Stimulated activated CD8-positive, alpha-beta memory T cell treated with anti-CD3 and anti-CD28 coated beads, Interleukin-2, amount 100 ng/mL, for 48 hours (primary cell): ENCODE data around the gene CIT.
"Not testable (repeated sequence)": the region's sequence is repeated elsewhere in the genome, so short reads cannot be mapped to it uniquely, and the experiment has no call there.

Source experiments
- DNase-seq, 2 donors: peaks; one replicate each; pipeline ENCODE4 v3.0.0-alpha.2; 2020; ENCODE audit warnings: low read depth in 2 of 2

The CIT gene, protein sequence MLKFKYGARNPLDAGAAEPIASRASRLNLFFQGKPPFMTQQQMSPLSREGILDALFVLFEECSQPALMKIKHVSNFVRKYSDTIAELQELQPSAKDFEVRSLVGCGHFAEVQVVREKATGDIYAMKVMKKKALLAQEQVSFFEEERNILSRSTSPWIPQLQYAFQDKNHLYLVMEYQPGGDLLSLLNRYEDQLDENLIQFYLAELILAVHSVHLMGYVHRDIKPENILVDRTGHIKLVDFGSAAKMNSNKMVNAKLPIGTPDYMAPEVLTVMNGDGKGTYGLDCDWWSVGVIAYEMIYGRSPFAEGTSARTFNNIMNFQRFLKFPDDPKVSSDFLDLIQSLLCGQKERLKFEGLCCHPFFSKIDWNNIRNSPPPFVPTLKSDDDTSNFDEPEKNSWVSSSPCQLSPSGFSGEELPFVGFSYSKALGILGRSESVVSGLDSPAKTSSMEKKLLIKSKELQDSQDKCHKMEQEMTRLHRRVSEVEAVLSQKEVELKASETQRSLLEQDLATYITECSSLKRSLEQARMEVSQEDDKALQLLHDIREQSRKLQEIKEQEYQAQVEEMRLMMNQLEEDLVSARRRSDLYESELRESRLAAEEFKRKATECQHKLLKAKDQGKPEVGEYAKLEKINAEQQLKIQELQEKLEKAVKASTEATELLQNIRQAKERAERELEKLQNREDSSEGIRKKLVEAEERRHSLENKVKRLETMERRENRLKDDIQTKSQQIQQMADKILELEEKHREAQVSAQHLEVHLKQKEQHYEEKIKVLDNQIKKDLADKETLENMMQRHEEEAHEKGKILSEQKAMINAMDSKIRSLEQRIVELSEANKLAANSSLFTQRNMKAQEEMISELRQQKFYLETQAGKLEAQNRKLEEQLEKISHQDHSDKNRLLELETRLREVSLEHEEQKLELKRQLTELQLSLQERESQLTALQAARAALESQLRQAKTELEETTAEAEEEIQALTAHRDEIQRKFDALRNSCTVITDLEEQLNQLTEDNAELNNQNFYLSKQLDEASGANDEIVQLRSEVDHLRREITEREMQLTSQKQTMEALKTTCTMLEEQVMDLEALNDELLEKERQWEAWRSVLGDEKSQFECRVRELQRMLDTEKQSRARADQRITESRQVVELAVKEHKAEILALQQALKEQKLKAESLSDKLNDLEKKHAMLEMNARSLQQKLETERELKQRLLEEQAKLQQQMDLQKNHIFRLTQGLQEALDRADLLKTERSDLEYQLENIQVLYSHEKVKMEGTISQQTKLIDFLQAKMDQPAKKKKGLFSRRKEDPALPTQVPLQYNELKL (N-terminal part only)

GRCh38 chr12:119876761-119877638, at the start of gene CIT:
Gene CIT, minus strand, starts transcription at chr12:119877320. Its CDS starts 1,152 bp downstream, at chr12:119876168.
- DNase-seq = peak; percentile 73 to 83

GRCh38 chr12:119925269-119925668, 48.1 kb upstream of the CIT start:
- no peak for DNase-seq

DNA sequence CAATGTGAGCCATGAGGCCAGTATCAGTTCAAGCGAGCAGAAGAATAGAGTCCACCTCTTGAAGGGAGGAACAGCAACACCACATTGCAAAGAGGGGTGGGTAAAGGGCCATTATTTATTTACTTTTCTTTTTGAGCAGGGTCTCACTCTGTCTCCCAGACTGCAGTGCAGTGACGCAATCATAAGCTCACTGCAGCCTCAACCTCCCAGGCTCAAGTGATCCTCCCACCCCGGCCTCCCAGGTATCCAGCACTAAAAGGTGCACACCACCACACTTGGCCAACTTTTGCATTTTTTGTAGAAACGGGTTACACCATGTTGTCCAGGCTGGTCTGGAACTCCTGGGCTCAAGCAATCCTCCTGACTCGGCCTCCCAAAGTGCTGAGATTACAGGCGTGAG, 42.9 kb upstream of the CIT start:
- no peak for DNase-seq

- DNase-seq = no peak
Measured at GRCh38 chr12:119915894-119916510, 38.9 kb upstream of the CIT start.

- DNase-seq = no peak
Measured at GRCh38 chr12:119914666-119915065, 37.5 kb upstream of the CIT start.

- no peak for DNase-seq
Measured at GRCh38 chr12:119913536-119914330, 36.6 kb upstream of the CIT start.

GRCh38 chr12:119911182-119911581, 34.1 kb upstream of the CIT start:
- DNase-seq = no peak

DNA sequence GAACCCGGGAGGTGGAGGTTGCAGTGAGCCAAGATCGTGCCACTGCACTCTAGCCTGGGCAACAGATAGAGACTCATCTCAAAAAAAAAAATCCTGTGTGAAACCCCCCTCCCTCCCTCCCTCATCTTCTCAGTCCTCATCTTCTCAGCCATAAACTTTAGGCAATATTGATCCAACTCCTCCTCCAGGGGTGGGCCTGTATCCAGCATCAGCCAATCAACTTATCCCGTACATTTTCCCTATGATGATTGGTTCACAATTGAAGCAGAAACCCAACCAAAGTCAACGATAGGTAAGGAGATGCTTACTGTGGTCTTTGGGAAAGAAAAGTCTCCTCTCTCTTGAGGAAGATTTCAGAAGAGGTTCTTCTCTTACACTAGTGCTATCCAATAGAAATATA, 33.5 kb upstream of the CIT start:
- no peak for DNase-seq

- DNase-seq = peak; percentile 35 to 62
Measured at GRCh38 chr12:119902084-119902509, 25.0 kb upstream of the CIT start.

DNA sequence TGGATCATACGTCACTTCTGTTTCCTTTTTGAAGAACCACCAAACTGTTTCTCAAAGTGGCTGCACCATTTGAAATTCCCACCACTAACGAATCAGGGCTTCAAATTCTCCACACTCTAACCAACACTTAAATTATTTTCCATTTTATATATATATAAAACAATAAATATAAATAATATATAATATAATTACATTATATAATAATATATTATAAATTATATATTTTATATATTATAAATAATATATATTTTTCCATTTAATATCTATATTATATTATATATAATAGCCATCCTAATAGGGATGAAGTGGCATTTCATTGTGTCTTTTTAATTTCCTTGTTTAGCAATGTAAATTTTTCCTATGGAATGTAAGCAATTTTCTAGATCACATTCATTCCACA, 24.6 kb upstream of the CIT start:
- no peak for DNase-seq

- no peak for DNase-seq
Measured at GRCh38 chr12:119894916-119895315, 17.8 kb upstream of the CIT start.

DNA sequence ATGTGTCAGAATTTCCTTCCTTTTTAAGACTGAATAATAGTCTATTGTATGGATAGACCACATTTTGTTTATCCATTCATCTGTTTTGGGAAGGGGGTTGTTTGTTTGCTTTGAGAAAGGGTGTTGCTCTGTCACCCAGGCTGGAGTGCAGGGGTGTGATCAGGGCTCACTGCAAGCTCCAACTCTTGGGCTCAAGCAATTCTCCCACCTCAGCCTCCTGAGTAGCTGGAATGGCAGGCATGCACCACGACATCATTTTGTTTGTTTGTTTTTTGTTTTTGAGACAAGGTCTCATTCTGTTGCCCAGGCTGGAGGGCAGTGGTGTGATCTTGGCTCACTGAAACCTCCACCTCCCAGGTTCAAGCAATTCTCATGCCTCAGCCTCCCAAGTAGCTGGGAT, 15.5 kb upstream of the CIT start:
- DNase-seq = not testable (repeated sequence)

DNA sequence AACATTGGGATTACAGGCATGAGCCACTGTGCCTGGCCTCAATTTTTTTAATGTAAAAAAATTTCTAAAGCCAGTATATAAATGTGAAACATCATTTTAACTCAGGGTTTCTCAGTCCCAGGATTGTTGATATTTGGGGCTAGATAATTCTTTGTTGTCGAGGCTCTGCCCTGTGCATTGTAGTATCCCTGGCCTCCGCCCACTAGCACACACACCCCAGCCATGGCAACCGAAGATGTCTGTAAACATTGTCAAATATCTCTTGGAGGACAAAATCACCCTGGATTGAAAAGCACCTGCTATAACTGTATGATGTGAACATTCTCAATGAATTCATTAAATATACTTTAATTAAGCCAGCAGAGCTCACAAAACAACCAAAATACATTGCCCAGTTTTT, 8.4 kb upstream of the CIT start:
- no peak for DNase-seq

GRCh38 chr12:119883791-119884190, 6.7 kb upstream of the CIT start:
- not testable (repeated sequence) for DNase-seq

- no peak for DNase-seq
Measured at GRCh38 chr12:119883237-119883636, 6.1 kb upstream of the CIT start.

- DNase-seq = no peak
Measured at GRCh38 chr12:119877639-119877948, 474 bp upstream of the CIT start.

DNA sequence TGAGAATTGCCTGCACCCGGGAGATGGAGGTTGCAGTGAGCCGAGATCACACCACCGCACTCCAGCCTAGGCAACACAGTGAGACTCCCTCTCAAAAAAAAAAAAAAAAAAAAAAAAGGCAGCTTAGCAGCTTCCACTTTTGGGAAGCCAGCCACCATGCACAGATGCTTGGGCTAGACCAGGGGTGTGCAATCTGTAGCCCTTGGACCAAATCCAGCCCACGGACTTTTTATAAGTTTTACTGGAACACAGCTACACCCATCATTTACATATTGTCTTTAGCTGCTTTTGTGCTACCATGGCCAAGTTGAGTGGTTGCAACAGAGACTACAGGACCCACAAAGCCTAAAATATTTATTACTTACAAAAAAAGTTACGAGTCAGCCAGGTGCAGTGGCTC, 6.7 kb downstream of the CIT start:
- no peak for DNase-seq

DNA sequence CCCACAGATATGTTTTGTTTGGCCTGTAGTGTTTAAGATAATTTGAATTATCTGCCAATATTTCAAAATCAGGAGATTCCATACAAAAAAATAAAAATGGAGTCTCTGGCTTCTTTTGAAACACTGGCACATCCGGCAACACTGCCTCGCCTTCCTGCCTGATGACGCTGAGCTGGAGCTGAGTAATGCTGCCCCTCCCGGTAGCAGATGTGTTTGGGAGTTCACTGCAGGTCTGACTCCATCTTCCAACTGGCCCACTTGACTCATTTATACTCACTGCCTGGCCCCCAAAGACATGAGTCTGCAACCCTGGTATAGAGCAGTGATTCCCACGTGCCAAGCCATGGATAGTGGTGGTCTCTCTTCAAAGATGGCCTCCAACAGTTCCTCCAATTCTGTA, 7.4 kb downstream of the CIT start:
- no peak for DNase-seq

- no peak for DNase-seq
Measured at GRCh38 chr12:119868992-119869391, 8.1 kb downstream of the CIT start.

DNA sequence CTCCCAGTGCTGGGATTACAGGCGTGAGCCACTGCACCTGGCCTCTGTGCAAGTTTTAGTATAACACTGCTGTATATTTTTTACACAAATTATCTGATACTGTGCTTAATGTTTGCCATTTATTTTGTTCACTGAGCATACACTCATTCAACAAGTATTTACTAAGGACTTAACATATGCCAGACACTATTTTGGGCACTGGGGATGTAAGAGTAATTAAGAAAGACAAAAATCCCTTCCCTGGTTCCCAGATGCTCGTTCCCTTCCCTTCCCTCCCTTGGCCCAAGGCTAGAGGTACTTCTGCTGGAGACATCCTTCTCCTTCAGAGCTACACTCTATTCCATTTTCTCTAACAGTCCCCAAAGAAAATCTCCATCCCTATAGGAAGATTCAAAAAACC, 12.5 kb downstream of the CIT start:
- DNase-seq = no peak
